MCF 10A (cell line): ENCODE results near the gene ZNF385D. TPM values are rescaled to one million over a fixed set of nuclear protein-coding genes. Genes with fewer than 3 reads are reported as not detected.
"Not testable (repeated sequence)": the region's sequence is repeated elsewhere in the genome, so short reads cannot be mapped to it uniquely, and the experiment has no call there.

Experiments used
- BruUV-seq: library from RNA; stranded (reverse); fragments of 400-500 nt; replicated peaks from 2 replicates; lab custom pipeline; 2021; lab: Mats Ljungman, UMichigan
- CTCF ChIA-PET: fragments of 300-600 bp; sonication (Branson Sonifier 250); formaldehyde crosslinking; extraction: SDS; loops from one replicate; lab custom pipeline; 2021; ENCODE audit warnings: antibody characterized with exemption, inconsistent platforms; lab: Yijun Ruan, JAX
- POLR2A ChIA-PET: fragments of 300-600, 350-650 bp; sonication (Branson Sonifier 250); formaldehyde crosslinking; extraction: SDS; loops from one replicate; lab custom pipeline; 2020; ENCODE audit warnings: antibody characterized with exemption, inconsistent platforms; lab: Yijun Ruan, JAX
- DNase-seq: peaks from one replicate; pipeline ENCODE4 v3.0.0-alpha.2; 2018; ENCODE audit not compliant: unreplicated experiment
- H3K27ac Mint-ChIP-seq: one replicate; pipeline ENCODE4 v1.8.0; 2022; ENCODE audit warnings: mild to moderate bottlenecking, low read depth, mixed read lengths; ENCODE audit not compliant: unreplicated experiment
- H3K27me3 Mint-ChIP-seq: one replicate; pipeline ENCODE4 v1.8.0; 2022; ENCODE audit warnings: mixed read lengths; ENCODE audit not compliant: insufficient read depth, unreplicated experiment
- H3K36me3 Mint-ChIP-seq: one replicate; pipeline ENCODE4 v1.8.0; 2022; ENCODE audit warnings: mild to moderate bottlenecking, moderate library complexity, mixed read lengths; ENCODE audit not compliant: insufficient read depth, unreplicated experiment
- H3K4me1 Mint-ChIP-seq: one replicate; pipeline ENCODE4 v1.8.0; 2022; ENCODE audit warnings: mixed read lengths; ENCODE audit not compliant: insufficient read depth, unreplicated experiment
- H3K4me3 Mint-ChIP-seq: one replicate; pipeline ENCODE4 v1.8.0; 2022; ENCODE audit warnings: mild to moderate bottlenecking, moderate library complexity, mixed read lengths; ENCODE audit not compliant: unreplicated experiment
- H3K9me3 Mint-ChIP-seq: one replicate; pipeline ENCODE4 v1.8.0; 2022; ENCODE audit warnings: mixed read lengths; ENCODE audit not compliant: unreplicated experiment
- intact Hi-C: fragments of 100-400 bp; cut with micrococcal nuclease; formaldehyde crosslinking; loops from 2 replicates; pipeline ENCODE4 v1.14.1; 2022
- total RNA-seq: library from RNA; stranded (reverse); gene quantifications from 2 replicates; pipeline ENCODE4 v1.2.3, GENCODE V29; 2022
- TF ChIP-seq, protein P1 (sequence below): fragments of 200-600 bp; IDR thresholded peaks from one replicate; pipeline ENCODE4 v1.8.0; 2022; ENCODE audit warnings: antibody characterized with exemption, mild to moderate bottlenecking; ENCODE audit not compliant: unreplicated experiment

The ZNF385D gene
- total RNA-seq, 1 experiment from 2014 or later: 1.5 TPM

DNA sequence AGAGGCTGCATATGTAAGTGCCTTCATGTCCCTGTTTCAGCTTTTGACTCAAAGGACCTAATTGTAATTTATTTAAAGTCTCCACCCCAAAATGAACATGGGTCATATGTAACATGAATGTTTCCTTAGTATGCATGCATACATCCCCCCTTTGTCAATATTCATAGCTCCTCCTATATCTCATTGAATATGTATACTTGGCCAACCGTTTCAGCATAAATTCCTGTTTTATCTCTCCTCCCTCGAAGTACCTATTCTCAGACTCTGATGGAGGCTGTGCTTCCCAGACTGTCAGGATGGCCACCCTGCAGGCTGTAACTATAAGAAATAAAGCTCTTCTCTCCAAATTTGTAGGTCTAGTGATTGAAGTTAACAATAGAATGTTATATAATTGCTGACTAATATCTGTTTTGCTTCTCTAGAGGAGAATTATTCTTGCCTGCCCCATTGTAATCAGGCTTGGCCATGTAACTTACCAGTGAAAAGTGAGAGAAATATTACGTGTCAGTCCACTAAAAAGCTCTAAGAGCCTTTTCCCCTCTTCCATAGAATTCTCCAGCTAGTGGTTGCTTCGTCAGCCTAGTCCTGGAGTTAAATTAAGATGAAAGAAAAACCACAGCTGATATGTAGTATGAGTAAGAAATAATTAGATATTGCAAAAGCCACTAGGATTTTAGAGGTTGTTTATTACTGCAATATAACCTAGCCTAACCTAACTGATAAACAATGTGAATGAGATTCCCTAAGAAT is 245.1 kb downstream of the ZNF385D start:
- H3K27me3 Mint-ChIP-seq: no peaks in the 10 kb centered on the region
- H3K4me3 Mint-ChIP-seq: no peak overlapping the region
- no peak for DNase-seq
- intact Hi-C loops: no loop called here
- peaks cover 4% of the 10 kb centered on the region for H3K4me1 Mint-ChIP-seq
- TF ChIP-seq, protein P1, sequence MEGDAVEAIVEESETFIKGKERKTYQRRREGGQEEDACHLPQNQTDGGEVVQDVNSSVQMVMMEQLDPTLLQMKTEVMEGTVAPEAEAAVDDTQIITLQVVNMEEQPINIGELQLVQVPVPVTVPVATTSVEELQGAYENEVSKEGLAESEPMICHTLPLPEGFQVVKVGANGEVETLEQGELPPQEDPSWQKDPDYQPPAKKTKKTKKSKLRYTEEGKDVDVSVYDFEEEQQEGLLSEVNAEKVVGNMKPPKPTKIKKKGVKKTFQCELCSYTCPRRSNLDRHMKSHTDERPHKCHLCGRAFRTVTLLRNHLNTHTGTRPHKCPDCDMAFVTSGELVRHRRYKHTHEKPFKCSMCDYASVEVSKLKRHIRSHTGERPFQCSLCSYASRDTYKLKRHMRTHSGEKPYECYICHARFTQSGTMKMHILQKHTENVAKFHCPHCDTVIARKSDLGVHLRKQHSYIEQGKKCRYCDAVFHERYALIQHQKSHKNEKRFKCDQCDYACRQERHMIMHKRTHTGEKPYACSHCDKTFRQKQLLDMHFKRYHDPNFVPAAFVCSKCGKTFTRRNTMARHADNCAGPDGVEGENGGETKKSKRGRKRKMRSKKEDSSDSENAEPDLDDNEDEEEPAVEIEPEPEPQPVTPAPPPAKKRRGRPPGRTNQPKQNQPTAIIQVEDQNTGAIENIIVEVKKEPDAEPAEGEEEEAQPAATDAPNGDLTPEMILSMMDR: no peak
- no peaks in the 10 kb centered on the region for H3K9me3 Mint-ChIP-seq
- CTCF ChIA-PET: interaction anchor here (1.0 to 1.5 kb wide), 2 partner anchors 26 to 389 kb away, joined by 4 to 6 read pairs; no protein-coding TSS in a partner anchor
- no peak overlapping the region for H3K27ac Mint-ChIP-seq
- POLR2A ChIA-PET: no interaction called here
- no TSS peak for BruUV-seq
- peaks cover 2% of the 10 kb centered on the region for H3K36me3 Mint-ChIP-seq

DNA sequence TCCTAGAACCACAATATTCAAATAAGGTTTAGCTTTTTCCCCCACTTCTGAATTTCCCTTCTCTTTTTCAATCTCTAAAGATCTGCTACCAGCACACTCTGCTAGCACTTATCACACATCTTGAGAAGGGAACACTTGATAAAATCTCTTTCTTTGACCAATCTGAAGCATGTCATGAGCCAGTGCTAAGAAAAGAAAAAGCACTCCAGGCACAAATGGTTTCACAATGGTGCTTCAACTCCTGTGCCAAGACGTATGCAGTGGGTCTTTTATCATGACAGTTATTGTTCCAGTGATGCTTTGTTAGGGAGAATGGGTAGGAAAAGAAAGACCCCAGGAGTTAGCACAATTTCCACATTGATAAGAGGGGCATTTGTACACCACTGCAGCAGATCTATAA is 248.4 kb downstream of the ZNF385D start:
- intact Hi-C loops: no loop called here
- CTCF ChIA-PET: interaction anchor here (0.7 kb wide), 1 partner anchor 991 kb away, joined by 5 read pairs; no protein-coding TSS in a partner anchor
- no peaks in the 10 kb centered on the region for H3K9me3 Mint-ChIP-seq
- no peak for DNase-seq
- no peaks in the 10 kb centered on the region for H3K36me3 Mint-ChIP-seq
- H3K4me3 Mint-ChIP-seq: no peak overlapping the region
- TF ChIP-seq, protein P1: no peak
- POLR2A ChIA-PET: no interaction called here
- peaks cover 5% of the 10 kb centered on the region for H3K4me1 Mint-ChIP-seq
- H3K27me3 Mint-ChIP-seq: no peaks in the 10 kb centered on the region
- no TSS peak for BruUV-seq
- H3K27ac Mint-ChIP-seq: no peak overlapping the region

DNA sequence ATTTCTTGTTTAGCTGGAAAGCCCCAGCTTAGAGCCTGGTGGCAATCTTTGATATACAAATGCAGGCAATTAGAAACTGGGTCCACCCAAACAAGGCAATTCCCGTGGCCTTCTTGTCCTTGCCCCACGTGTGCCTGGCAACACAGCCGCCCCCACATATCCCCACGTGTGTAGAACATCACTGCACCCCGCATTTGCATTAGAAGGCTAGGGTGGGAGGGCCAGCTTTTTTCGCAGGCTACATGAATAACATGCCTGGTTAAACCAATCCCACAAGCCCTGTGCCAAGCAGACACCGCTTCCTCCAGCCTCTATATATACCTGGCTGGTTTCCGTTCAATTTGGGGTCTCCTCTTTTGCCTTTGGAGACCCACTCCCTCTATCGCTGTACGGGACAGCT is 250.2 kb downstream of the ZNF385D start:
- no peaks in the 10 kb centered on the region for H3K9me3 Mint-ChIP-seq
- no peak for DNase-seq
- no peaks in the 10 kb centered on the region for H3K36me3 Mint-ChIP-seq
- BruUV-seq: no TSS peak
- no peak overlapping the region for H3K4me3 Mint-ChIP-seq
- peaks cover 5% of the 10 kb centered on the region for H3K4me1 Mint-ChIP-seq
- H3K27ac Mint-ChIP-seq: no peak overlapping the region
- ChIA-PET CTCF (interaction anchor here (0.6 to 1.7 kb wide), 3 partner anchors 8 to 394 kb away, joined by 3 to 4 read pairs (median 4); no protein-coding TSS in a partner anchor), POLR2A (no interaction called here)
- H3K27me3 Mint-ChIP-seq: no peaks in the 10 kb centered on the region
- intact Hi-C loops: no loop called here
- TF ChIP-seq, protein P1: no peak

DNA sequence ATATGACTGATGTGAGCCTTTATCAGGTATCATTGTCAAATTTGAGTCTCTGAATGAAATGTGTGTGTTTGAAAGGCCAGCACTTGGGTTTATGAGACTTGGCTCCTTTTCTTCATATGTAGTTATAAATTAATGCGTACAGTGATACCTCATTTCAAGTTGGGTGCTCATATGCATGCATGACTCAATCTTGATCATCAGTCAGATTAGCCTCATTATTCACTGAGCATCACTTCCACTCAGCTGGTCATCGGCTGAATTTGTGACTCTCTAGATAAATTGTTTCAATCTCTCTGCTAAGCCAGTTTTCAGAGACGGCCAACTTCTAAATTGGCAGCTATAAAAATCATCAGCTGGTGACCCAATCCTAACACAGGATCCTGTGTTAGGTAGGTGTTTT is 260.3 kb downstream of the ZNF385D start:
- BruUV-seq, DNase-seq, H3K4me3 Mint-ChIP-seq, H3K4me1 Mint-ChIP-seq, H3K27ac Mint-ChIP-seq, H3K36me3 Mint-ChIP-seq, intact Hi-C loops, H3K9me3 Mint-ChIP-seq, H3K27me3 Mint-ChIP-seq, POLR2A ChIA-PET, CTCF ChIA-PET: not testable (repeated sequence)
